SH-SY5Y (cell line): ENCODE results near the gene HAUS7.

Experiments used
- GATA2 ChIP-seq: IDR thresholded peaks from 2 replicates; pipeline ENCODE4 v1.6.1; 2011; ENCODE audit warnings: mild to moderate bottlenecking, low read depth, low read length
- GATA3 ChIP-seq: IDR thresholded peaks from 2 replicates; pipeline ENCODE4 v1.6.1; 2011; ENCODE audit warnings: low read depth, mild to moderate bottlenecking, low read length, moderate library complexity

HAUS7 gene

GRCh38 chrX:153447581-153447960 is 22.8 kb downstream of the HAUS7 start:
- TF ChIP-seq GATA2 (no peak), GATA3 (no peak)

- TF ChIP-seq GATA2 (no peak), GATA3 (no peak)
Observed at GRCh38 chrX:153446950-153447580, 23.3 kb downstream of the HAUS7 start.

GRCh38 chrX:153446636-153446936 is 23.8 kb downstream of the HAUS7 start:
- no peak for TF ChIP-seq GATA3
- TF ChIP-seq GATA2 = no peak

GRCh38 chrX:153445856-153446635 is 24.3 kb downstream of the HAUS7 start, which contains the start of gene TREX2:
TREX2 (minus strand) TSS chrX:153446056; CDS start chrX:153445430, 626 bp downstream.
- TF ChIP-seq GATA2 = no peak
- no peak for TF ChIP-seq GATA3

DNA sequence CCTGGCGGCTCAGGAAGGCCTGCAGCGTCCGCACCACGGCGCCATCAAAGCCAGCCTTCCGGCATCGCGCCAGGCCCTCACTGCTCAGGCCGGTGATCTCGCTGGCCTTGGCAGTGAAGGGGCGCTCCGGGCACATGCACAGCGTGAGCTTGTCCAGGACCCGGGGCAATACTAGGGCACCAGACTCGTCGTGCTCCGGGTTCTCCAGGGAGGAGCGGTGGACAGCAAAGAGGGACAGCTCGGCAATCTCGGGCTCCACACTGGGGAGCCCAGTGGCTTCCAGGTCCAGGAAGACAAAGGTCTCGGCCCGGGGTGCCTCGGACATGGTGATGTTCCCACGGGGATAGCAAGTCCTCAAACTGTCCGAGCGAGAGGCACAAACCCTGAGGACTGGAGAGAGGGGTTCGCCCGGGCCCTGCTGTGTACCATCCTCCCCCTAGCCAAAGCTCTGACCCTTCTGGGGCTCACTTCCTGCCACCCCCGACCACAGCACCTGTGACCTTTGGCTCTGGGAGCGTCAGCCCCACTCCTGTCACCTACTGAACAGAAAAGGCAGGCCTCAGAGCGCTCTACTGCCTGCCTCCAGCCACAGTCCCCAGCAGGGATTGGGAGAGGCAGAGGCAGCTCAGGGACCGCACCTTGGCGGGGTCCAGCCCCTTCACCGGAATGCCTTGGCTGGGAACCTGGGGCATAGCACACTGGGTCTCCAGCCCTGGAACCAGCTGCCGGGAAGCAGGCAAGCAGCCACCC is 25.1 kb downstream of the HAUS7 start:
- TF ChIP-seq GATA3 = no peak
- no peak for TF ChIP-seq GATA2

- no peak for TF ChIP-seq GATA3
- TF ChIP-seq GATA2 = no peak
Observed at GRCh38 chrX:153444333-153445011, 25.9 kb downstream of the HAUS7 start.

DNA sequence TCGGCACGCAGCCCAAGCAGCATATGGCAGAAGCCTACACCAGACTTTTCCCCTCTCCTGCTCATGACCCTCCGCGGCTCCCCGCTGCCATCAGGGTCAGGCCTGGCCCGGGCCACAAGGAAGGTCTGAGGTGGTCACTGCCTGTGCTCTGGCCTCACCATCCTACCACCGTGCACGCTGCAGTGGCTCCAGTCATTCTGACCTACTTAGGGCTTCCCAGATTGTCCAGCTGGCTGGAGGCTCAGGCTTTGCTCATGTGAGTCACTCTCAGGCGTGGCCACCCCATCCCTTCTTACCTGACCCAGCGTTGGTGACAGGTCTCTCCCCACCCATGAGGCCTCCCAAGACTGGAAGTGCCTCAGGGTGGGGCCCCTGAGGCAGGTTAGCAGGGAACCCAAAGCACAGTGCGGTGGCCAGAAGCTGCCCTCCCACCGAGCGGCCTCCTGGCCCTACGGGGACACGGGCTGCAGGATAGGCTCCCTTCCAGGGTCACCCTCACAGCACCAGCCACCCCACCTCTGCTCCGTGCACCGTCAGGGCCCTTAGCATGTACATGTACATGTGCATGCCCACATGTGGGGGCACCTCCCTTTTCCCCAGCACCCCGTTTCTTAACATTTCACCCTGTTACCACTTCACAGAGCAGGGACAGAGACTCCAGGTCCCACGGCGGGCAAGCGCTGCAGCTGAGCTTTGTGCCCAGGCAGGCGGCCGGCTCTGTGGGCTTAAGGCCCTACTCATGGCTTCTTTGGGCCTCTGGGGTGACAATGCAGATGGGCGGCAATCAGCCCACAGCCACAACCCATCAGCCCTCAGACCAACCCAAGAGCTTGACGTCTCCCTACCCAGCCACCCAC is 26.7 kb downstream of the HAUS7 start:
- TF ChIP-seq GATA2 (no peak), GATA3 (no peak)

GRCh38 chrX:153442463-153442862 is 27.9 kb downstream of the HAUS7 start:
- no peak for TF ChIP-seq GATA2
- no peak for TF ChIP-seq GATA3

DNA sequence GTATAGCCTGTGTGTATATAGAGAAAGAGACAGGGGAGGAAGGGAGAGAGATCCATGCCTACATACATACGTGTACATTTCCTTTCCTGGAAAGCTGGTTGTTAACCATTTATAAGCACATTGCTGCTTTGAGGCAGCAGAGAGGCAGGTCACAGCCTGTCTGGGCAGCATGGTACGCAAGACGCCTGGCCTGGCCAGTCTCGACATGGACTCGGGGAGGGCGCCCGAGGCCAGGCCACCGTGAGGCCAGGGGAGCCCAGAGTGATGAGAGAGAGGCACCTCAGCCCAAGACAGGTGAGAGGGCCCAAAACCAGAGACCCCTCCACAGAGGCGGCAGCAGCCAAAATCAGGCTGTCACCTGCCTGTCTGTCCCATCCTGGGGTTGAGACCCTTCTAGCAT is 28.4 kb downstream of the HAUS7 start:
- TF ChIP-seq GATA2 (no peak), GATA3 (no peak)

DNA sequence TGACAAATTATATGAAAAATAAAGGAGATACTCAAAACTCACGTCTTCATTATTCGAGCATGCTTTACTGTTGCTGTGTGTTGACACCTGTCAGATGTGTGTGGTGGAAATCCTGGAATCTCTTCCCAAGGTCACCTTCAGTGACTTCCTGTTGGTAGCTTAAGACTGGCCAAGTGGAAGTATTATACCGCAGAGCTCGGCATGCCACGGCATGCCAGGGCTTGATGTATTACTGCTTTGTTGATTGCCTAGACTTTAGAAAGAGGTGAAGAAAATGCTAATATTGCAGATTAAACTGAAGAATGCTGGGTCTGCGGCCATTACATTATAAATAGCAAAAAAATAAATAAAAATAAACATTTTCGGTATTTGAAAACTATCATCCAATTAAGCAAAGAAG is 29.1 kb downstream of the HAUS7 start:
- TF ChIP-seq GATA2 = no peak
- TF ChIP-seq GATA3 = no peak

DNA sequence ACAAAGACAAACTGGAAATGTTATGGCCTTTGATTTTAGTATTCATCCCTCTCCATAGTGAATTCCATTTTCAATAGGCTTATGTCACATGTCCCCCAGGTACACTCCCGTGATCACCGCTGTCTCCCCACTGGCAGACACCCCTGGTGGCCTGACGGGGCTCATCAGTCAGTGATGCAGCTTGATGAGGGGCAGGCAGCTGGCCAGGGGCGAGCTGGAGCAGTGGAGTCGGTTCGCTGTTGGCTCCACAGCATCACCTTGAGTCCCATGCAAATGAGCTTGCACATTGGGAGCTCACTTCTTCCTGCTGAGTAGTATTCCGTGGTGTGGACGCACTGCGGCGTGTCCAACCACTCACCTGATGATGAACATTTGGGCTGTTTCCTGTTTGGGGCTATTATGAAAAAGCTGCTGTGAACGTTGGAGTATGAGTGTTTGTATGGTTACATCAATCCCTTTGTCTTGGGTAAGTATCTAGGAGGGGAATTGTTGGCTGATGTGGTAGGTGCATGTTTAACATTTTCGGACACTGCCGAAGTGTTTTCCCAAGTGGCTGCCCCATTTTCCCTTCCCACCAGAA is 29.7 kb downstream of the HAUS7 start:
- TF ChIP-seq GATA2 (no peak), GATA3 (no peak)

- TF ChIP-seq GATA2 = no peak
- TF ChIP-seq GATA3 = no peak
Observed at GRCh38 chrX:153439977-153440376, 30.4 kb downstream of the HAUS7 start.

- TF ChIP-seq GATA2 = no peak
- no peak for TF ChIP-seq GATA3
Observed at GRCh38 chrX:153438532-153438931, 31.8 kb downstream of the HAUS7 start.

DNA sequence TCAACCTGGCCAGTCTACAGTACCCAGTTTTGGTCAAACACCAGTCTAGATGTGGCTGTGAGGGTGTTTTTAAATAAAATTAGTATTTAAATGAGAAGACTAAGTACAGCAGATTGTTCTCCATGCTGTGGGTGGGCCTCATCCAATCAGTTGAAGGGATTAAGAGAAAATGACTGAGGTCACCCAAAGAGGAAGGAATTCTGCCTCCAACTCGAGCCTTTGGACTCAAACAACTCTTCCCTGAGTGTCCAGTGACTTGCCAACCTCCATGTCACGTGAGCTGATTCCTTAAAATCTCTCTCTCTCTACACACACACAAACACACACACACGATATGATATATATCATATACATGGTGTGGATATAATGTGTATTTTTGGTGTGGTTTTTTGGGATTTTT is 34.5 kb downstream of the HAUS7 start:
- TF ChIP-seq GATA3 (no peak), GATA2 (no peak)
